Measurements from ENCODE around the gene LGALS13. TPM values are rescaled to one million over a fixed set of nuclear protein-coding genes. Genes with fewer than 3 reads are reported as not detected.

Gene LGALS13, protein sequence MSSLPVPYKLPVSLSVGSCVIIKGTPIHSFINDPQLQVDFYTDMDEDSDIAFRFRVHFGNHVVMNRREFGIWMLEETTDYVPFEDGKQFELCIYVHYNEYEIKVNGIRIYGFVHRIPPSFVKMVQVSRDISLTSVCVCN
- total RNA-seq, result not detected

- no peak for ATAC-seq
These were observed at the start of gene LGALS13 for GRCh38 chr19:39602224-39602623. TSS of gene LGALS13 (plus strand) at chr19:39602524. CDS start at chr19:39602569, 45 bp downstream.

DNA sequence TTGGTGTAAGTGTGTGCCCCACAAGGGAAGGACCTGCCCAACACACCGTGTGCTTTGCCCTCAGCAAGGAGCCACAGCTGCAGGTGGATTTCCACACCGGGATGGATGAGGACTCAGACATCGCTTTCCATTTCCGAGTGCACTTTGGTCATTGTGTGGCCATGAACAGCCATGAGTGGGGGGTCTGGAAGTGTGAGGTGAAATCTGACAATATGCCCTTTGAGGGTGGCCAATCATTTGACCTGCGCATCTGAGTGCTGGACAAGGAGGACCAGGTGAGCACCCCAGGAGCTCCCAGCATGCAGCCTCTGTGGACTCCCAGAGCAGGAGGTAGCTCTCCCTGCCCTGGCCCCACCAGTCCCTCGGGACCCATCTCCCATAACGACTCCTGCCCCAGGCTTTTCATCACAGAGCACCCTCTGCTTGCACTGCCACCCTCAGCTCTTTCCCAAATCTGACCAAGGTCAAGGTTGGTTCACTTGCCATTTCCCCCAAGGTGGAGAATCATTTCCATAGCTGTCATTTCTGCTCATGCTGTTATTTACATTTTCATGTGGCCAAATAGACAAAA is 49.2 kb upstream of the LGALS13 start:
- ATAC-seq, result no peak

DNA sequence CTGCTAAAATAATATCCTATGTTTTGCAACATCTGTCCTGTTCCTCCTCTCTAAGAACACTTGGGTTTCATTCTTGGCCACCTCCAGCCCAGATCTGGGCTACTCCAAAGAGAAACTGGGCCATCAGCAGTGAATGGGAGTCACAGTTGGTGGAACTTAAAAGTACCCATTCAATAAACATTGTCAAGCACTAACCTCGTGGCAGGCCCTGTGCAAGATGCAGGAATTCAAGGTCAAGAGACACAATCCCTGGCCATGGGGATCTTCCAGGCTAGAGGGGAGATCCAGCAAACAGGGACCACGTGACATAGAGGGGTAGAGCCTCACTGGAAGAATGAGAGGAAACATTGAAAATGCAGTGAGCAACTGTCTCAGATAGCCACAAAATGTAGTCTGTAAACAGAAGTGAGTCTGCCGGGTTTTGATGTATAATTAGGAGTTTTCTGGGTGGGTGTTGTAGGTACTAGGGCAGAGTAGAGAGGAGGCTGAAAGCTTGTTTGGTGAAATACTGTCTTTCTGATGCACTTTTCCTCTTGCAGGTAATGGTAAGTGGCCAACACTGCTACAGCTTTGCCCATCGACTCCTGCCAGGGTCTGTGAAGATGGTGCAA is 47.5 kb upstream of the LGALS13 start:
- ATAC-seq, result no peak

GRCh38 chr19:39555883-39556282 is 46.4 kb upstream of the LGALS13 start:
- ATAC-seq, result no peak

DNA sequence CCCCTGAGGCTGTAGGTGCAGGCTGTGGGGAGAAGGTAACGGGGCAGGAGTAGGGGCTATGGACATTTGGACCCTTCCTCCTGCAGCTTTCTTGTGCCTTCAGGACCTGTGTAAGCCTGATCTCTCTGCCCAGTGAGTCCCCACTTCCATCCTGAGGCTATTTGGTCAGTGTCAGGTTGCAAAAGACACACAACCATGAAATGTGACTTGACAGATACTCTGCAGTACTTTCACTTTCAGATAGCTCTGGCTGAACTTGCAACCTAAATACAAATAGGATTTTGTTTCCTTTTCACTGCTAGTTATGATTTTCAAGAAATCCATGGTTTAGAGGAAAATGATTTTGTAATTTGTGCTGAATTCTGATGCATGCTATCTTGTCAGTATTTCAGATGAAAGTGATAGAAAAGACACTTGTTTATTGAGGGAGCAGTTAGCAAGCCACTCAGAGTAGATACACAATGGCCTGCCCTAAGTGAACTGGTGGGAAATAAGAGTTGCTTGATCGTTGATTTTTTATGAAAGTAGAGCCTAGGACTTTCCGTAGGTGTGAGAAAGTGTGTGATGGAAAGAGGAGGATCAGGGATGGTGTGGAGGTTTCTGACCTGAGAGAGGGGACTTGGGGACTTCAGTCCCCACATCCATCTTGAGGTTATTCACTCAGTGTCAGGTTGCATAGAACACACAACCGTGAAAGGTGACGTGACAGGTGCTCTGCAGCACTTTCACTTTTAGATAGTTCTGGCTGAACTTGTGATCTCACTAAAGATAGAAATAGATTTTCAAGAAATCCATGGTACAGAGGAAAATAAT is 44.3 kb upstream of the LGALS13 start:
- ATAC-seq, result no peak

DNA sequence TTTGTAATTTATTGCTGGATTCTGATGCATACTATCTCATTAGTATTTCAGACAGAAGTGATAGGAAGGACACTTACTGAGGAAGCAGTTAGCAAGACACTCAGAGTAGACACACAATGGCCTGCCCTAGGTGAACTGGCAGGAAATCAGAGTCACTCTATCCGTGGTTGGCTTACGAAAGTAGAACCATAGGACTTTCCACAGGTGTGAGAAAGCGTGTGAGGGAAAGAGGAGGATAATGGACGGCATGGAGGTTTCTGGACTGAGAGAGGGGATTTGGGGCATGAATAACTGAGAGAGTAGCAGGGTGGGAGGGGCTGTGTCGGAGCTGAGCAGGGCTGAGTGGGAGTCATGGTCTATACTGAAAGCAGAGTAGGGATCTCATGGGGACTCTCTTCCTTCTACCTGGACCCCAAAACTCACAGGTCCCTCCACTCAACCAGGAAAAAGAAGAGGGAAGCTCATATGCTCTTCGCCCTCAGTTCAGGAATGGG is 43.7 kb upstream of the LGALS13 start:
- no peak for ATAC-seq

GRCh38 chr19:39563408-39563807 is 38.9 kb upstream of the LGALS13 start:
- peak; percentile 96 for ATAC-seq

DNA sequence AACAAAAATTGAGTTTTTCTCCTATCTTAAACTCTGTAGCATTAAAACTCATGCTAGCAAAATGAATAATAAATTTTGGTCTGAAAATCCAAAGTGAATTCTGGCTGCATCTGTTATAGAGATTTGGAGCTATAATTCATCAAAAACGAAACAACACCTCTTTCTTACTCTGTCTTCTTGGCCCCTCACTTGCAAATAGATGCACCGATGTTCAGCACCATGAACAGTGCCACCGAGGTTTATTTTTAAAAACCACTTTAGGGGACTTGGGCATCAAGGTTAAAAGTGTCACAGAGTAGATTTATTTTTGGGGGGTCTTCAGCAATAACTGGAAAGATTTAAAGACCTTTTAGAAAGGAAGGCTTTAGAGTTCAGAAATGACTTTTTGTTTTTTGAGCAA is 36.3 kb upstream of the LGALS13 start:
- ATAC-seq, result no peak

DNA sequence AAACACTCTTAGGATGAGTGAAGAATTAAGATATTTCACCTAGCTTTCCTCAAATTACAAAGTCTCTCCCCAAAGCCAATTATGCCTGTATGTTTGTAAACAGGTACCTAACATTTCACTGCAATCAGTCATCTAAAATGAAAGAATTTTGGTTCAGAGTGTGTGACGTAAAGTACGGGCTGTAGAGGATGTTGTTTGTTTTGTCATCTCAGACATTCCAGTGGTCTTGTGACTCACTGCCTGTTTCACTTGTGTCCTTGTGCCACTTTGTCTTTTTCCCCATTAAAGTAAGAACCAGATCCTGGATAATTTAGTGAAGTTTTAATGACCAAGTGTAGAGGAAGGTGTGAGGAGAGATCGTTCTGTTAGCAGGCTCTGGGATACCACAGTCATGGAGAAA is 33.7 kb upstream of the LGALS13 start:
- no peak for ATAC-seq

- ATAC-seq, result peak; percentile 45
These were observed 19.9 kb upstream of the LGALS13 start for GRCh38 chr19:39582442-39582841.

DNA sequence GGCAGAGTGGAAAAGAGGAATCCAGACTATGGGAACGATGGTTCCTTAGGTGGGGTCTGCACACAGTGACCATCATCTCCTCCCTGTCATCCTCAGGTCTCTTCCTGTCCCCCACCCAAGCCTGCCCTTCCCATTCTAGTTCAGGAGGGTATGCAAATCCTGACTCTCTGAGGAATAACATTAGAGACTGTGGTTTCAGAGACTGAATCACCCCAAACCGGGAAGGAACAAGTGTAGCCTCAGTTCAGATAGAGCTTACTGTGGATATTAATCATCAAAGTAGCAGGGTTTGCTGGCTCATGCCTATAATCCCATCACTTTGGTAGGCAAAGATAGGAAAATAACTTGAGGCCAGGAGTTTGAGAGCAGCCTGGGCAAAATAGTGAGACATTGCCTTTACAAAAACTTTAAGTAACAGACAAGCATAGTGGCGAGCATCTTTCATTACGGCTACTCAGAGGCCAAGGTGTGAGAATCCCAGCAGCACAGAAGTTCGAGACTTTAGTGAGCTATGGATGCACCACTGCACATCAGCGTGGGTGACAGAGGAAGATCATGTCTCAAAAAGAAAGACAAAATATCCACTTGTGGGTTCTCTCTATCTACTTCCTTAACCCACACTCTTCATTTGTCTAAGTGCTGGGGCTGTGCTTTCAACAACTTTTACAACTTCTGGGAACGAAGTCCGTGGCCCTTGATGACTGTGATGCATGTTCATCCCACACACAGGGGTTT is 19.3 kb upstream of the LGALS13 start:
- no peak for ATAC-seq

- no peak for ATAC-seq
These were observed 14.8 kb upstream of the LGALS13 start for GRCh38 chr19:39587496-39587895.

DNA sequence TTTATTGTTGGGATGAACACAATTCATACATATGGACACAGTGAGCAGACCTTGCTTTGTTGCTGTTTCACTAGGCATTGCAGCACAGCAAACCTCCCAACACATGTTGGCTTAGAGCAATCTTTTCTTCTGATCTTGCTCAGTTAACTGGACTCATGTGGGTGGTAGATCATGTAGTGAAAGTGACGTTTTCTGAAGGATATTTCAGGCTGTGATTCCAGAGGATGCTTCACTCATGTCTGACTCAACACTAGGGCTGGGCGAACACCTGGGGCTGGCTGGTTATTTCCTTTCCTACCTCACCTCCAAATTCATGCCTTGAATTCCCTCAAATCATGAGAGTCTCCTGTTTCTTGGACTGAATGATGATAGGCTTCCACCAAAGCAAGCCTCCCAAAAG is 14.3 kb upstream of the LGALS13 start:
- no peak for ATAC-seq

GRCh38 chr19:39590265-39590664 is 12.1 kb upstream of the LGALS13 start:
- no peak for ATAC-seq

DNA sequence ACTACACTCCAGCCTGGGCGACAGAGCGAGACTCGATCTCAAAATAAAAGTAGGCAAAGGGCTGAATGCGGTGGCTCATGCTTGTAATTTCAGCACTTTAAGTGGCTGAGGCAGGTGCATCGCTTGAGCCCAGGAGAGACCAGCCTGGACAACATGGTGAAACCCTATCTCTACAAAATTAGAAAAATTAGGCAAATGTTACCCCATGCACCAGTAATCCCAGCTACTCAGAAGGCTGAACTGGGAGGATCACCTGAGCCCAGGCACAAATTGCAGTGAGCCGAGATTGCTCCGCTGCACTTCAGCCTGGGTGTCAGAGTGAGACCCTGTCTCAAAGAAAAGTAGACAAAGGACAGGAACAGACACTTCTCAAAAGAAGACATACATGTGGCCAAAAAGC is 9.9 kb upstream of the LGALS13 start:
- ATAC-seq, result no peak

- no peak for ATAC-seq
These were observed 6.4 kb upstream of the LGALS13 start for GRCh38 chr19:39595950-39596349.

DNA sequence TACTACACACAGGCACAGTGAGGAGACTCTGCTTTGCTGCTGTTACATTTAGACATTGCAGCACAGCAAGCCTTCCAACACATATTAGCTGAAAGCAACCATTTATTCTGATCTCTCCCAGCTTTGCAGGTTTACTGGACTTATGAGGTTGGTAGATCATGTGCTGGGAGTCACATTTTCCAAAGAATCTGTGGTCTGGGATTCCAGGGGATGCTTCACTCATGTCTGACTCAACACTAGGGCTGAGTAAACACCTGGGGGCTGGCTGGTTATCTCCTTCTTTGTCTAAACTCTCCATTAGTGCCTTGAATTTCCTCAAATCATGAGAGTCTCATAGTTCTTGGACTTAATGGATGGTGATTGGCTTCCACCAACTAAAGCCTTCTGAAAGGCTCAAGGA is 5.4 kb upstream of the LGALS13 start:
- ATAC-seq, result no peak

GRCh38 chr19:39599116-39599515 is 3.2 kb upstream of the LGALS13 start:
- ATAC-seq, result no peak

- ATAC-seq, result no peak
These were observed 1.5 kb downstream of the LGALS13 start for GRCh38 chr19:39603825-39604224.

GRCh38 chr19:39607021-39607420 is 4.7 kb downstream of the LGALS13 start:
- ATAC-seq, result no peak

DNA sequence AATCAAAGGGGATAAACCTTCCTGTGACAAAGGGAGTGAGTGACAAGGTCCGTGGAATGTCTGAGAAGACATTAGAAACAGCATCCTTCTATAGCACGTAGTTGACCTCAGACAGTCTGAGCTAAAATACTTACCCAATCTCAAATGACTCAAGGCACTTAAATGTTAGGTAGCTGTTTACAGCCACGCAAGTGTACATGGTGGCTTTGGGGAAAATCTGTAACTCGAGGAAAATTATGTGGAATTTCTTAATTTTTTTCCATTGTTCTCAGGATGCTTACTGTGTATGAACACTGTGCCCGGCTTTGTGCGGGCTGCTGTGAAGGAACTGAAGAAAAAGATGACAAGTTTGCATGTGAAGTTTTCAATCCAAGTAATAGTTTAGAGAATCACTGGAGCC is 5.2 kb downstream of the LGALS13 start:
- ATAC-seq, result no peak

GRCh38 chr19:39613597-39613996 is 11.3 kb downstream of the LGALS13 start:
- ATAC-seq, result no peak

DNA sequence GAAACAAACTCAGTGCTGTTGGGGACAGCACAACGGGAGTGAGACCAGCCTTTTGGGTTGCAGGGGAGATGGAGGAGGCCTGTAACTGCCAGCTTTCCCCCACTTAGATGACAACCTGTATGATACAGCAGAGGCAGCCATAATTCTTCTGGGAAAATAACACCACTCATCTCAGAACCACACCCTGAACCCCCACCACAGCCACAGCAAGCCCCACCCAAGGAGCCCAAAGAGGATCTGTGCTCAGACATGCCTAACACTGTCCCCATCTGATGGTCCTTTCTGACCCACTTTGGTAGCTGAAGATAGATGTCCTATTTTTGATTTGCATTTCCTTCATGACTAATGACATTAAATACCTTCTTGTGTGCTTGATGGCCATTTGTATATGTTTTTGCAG is 15.4 kb downstream of the LGALS13 start:
- no peak for ATAC-seq

Measured in esophagus mucosa (tissue), 1 donor.